Measurements from ENCODE around the gene BRAP.

- TF ChIP-seq CTCF (IDR thresholded peaks at IDR 0.05) (no peak), POLR2A (IDR thresholded peaks at IDR 0.05) (no peak)
These were observed 884 bp upstream of the BRAP start for GRCh38 chr12:111686574-111687105.

All from esophagus squamous epithelium (tissue), 4 donors.